GM12878 (cell line): ENCODE measurements around the gene XPNPEP2. TPM values are rescaled to one million over a fixed set of nuclear protein-coding genes. Genes with fewer than 3 reads are reported as not detected.

ENCODE experiments used
- ATAC-seq: fragments of 200-7000 bp; cut with Tn5 transposase; 3 replicates; pipeline ENCODE4 v1.9.1; 2020; ENCODE audit warnings: mild to moderate bottlenecking, moderate library complexity
- BruUV-seq: library from RNA; stranded (reverse); fragments of 400-500 nt; replicated peaks from 2 replicates; lab custom pipeline; 2021; lab: Mats Ljungman, UMichigan
- CTCF ChIA-PET: fragments of 300-600 bp; sonication (Branson Sonifier 250); formaldehyde crosslinking; extraction: SDS; loops from one replicate; lab custom pipeline; 2021; ENCODE audit warnings: inconsistent platforms; lab: Yijun Ruan, JAX
- POLR2A ChIA-PET: fragments of 350-600 bp; formaldehyde crosslinking; extraction: SDS; loops from one replicate; lab custom pipeline; 2021; ENCODE audit warnings: inconsistent platforms; lab: Charles Lee
- RAD21 ChIA-PET: fragments of 300-600 bp; sonication (Branson Sonifier 250); formaldehyde crosslinking; loops from one replicate; lab custom pipeline; 2023; ENCODE audit warnings: antibody characterized with exemption; ENCODE audit not compliant: unreplicated experiment; lab: Charles Lee
- SMC1A ChIA-PET: fragments of 300-600 bp; sonication (Branson Sonifier 250); formaldehyde crosslinking; loops from one replicate; lab custom pipeline; 2023; ENCODE audit not compliant: unreplicated experiment, uncharacterized antibody; lab: Charles Lee
- DNase-seq: peaks from one replicate; pipeline ENCODE4 v3.0.0-alpha.2; 2011; ENCODE audit warnings: low read depth, low spot score
- FAIRE-seq: peaks from 3 replicates; lab custom pipeline; 2011; peaks lifted over from hg19 to GRCh38; lab: Jason Lieb, UNC
- H2AFZ ChIP-seq: 2 replicates; pipeline ENCODE4 v1.6.0; 2011; ENCODE audit warnings: low read depth, low read length, control low read depth; ENCODE audit not compliant: control insufficient read depth
- H3K27ac ChIP-seq: 2 replicates; pipeline ENCODE4 v1.5.1; 2011; ENCODE audit warnings: control low read depth; ENCODE audit not compliant: control insufficient read depth, insufficient read depth
- H3K27me3 ChIP-seq, 2 experiments: replicated peaks in 1 of 2; 2 replicates each; pipeline versions ENCODE4 v1.6.0 to v1.6.1; 2011; ENCODE audit warnings: low read length in 1 of 2; ENCODE audit not compliant: control insufficient read depth in 2 of 2, insufficient read depth in 2 of 2
- H3K36me3 ChIP-seq, 2 experiments: 2 replicates each; pipeline ENCODE4 v1.5.1; 2011; ENCODE audit warnings: low read length in 1 of 2; ENCODE audit not compliant: control insufficient read depth in 2 of 2, insufficient read depth in 2 of 2
- H3K4me1 ChIP-seq: 2 replicates; pipeline ENCODE4 v1.6.1; 2011; ENCODE audit warnings: mild to moderate bottlenecking, low read length, moderate library complexity, mixed read lengths; ENCODE audit not compliant: control insufficient read depth, insufficient read depth
- H3K4me2 ChIP-seq: 2 replicates; pipeline ENCODE4 v1.6.0; 2011; ENCODE audit warnings: control low read depth; ENCODE audit not compliant: control insufficient read depth, insufficient read depth
- H3K4me3 ChIP-seq: fragments of 200-600 bp; sonication (generic); 2 replicates; pipeline ENCODE4 v1.5.1; 2016
- H3K79me2 ChIP-seq: 2 replicates; pipeline ENCODE4 v1.6.0; 2011; ENCODE audit warnings: low read length; ENCODE audit not compliant: control insufficient read depth, insufficient read depth
- H3K9ac ChIP-seq: 2 replicates; pipeline ENCODE4 v1.8.0; 2011; ENCODE audit warnings: low read length, control low read depth, mixed read lengths; ENCODE audit not compliant: control insufficient read depth, insufficient read depth
- H3K9me3 ChIP-seq: replicated peaks from 3 replicates; pipeline ENCODE4 v1.5.1; 2011; ENCODE audit warnings: mild to moderate bottlenecking, low read length; ENCODE audit not compliant: control insufficient read depth, insufficient read depth
- H4K20me1 ChIP-seq: 2 replicates; pipeline ENCODE4 v1.6.0; 2011; ENCODE audit not compliant: control insufficient read depth, insufficient read depth
- BMI1 ChIP-seq: fragments of 450-650 bp; IDR thresholded peaks from 2 replicates; pipeline ENCODE4 v1.6.1; 2016; ENCODE audit warnings: mild to moderate bottlenecking, moderate library complexity, borderline replicate concordance
- CREM ChIP-seq: IDR thresholded peaks from 2 replicates; pipeline ENCODE4 v1.6.1; 2014; ENCODE audit warnings: antibody characterized with exemption, low read depth
- EED ChIP-seq: sonication (generic); IDR thresholded peaks from 2 replicates; pipeline ENCODE4 v1.6.1; 2016; ENCODE audit warnings: antibody characterized with exemption, low read depth
- ELK1 ChIP-seq: IDR thresholded peaks from 2 replicates; pipeline ENCODE4 v1.6.1; 2012; ENCODE audit warnings: low read depth, low read length, improper control_type of control experiment
- MXI1 ChIP-seq: fragments of 150-350 bp; IDR thresholded peaks from 2 replicates; pipeline ENCODE4 v1.6.1; 2011; ENCODE audit warnings: low read depth, mild to moderate bottlenecking, inconsistent platforms, low read length, improper control_type of control experiment
- NFXL1 ChIP-seq: fragments of 450-650 bp; IDR thresholded peaks from 2 replicates; pipeline ENCODE4 v1.6.1; 2017; ENCODE audit warnings: antibody characterized with exemption, mild to moderate bottlenecking, borderline replicate concordance
- POU2F2 ChIP-seq: IDR thresholded peaks from 3 replicates; pipeline ENCODE4 v1.6.1; 2011; ENCODE audit warnings: low read depth, mild to moderate bottlenecking, low read length, borderline replicate concordance
- RELB ChIP-seq: fragments of 450-650 bp; IDR thresholded peaks from 2 replicates; pipeline ENCODE4 v1.6.1; 2017; ENCODE audit warnings: low read depth, mild to moderate bottlenecking, moderate library complexity
- RUNX3 ChIP-seq: IDR thresholded peaks from 2 replicates; pipeline ENCODE4 v1.6.1; 2012; ENCODE audit warnings: low read length, inconsistent platforms
- SIX5 ChIP-seq: IDR thresholded peaks from 2 replicates; pipeline ENCODE4 v1.6.1; 2011; ENCODE audit warnings: mild to moderate bottlenecking, low read depth, low read length, moderate library complexity; ENCODE audit not compliant: severe bottlenecking
- SP1 ChIP-seq: IDR thresholded peaks from one replicate; pipeline ENCODE4 v1.6.1; 2011; ENCODE audit warnings: low read depth, low read length
- YBX1 ChIP-seq: fragments of 450-650 bp; IDR thresholded peaks from 2 replicates; pipeline ENCODE4 v1.6.1; 2016; ENCODE audit warnings: antibody characterized with exemption
- YY1 ChIP-seq: IDR thresholded peaks from 2 replicates; pipeline ENCODE4 v1.6.1; 2011; ENCODE audit warnings: low read depth, mild to moderate bottlenecking, low read length
- ZNF274 ChIP-seq: IDR thresholded peaks from one replicate; pipeline ENCODE4 v1.8.0; 2011; ENCODE audit not compliant: insufficient read length, insufficient read depth
- WGBS: methylation state at CpG from one replicate; pipeline ENCODE4 v1.1.6; 2016; ENCODE audit warnings: low lambda C conversion rate; ENCODE audit not compliant: insufficient replicate concordance, insufficient coverage; ENCODE audit errors: missing lambda C conversion rate; 5-methylcytosine and 5-hydroxymethylcytosine counted together
- in situ Hi-C: fragments of 300-500 bp; cut with MboI; formaldehyde crosslinking; loops from 9 replicates; pipeline ENCODE4 v1.14.3; 2018; ENCODE audit warnings: mixed read lengths
- intact Hi-C: fragments of 100-400 bp; cut with micrococcal nuclease; formaldehyde crosslinking; loops from one replicate; pipeline ENCODE4 v1.14.2; 2022; ENCODE audit not compliant: unreplicated experiment
- polyA plus RNA-seq, 11 experiments: library from polyadenylated mRNA; depleted of rRNA in 4 of 11; unstranded in 6 of 11; stranded (reverse) in 5 of 11; fragments of >200 nt; fragmentation: Nextera tagmentation in 4 of 11; fragmentation: Illumina TruSeq in 1 of 11; extraction: Ambion mirVana in 4 of 11; extraction: Trizol in 1 of 11; gene quantifications; 1 replicate in 1 of 11; 2 replicates in 10 of 11; pipeline versions ENCODE4 v1.2.1 to v1.2.3, GENCODE V29; 2011 to 2016; ENCODE audit warnings: inconsistent platforms in 2 of 11, missing spikeins in 2 of 11, low read depth in 1 of 11
- total RNA-seq, 4 experiments: library from RNA; depleted of rRNA in 3 of 4; stranded (reverse); fragments of >200 nt in 3 of 4; fragmentation: Illumina TruSeq in 1 of 4; extraction: Trizol in 1 of 4; gene quantifications; 2 replicates each; pipeline versions ENCODE4 v1.2.1 to v1.2.3, GENCODE V29; 2013 to 2021
- TF ChIP-seq, protein P1 (sequence below): IDR thresholded peaks from 2 replicates; pipeline ENCODE4 v1.6.1; 2011; ENCODE audit warnings: low read depth, low read length, improper control_type of control experiment, borderline replicate concordance
- TF ChIP-seq, protein P2 (sequence below): fragments of 450-650 bp; IDR thresholded peaks from 2 replicates; pipeline ENCODE4 v1.6.1; 2017; ENCODE audit warnings: mild to moderate bottlenecking, moderate library complexity
- TF ChIP-seq, protein P3 (sequence below): fragments of 450-650 bp; IDR thresholded peaks from 2 replicates; pipeline ENCODE4 v1.6.1; 2016; ENCODE audit warnings: mild to moderate bottlenecking

The XPNPEP2 gene
- total and polyA plus RNA-seq, 10 of the 15 experiments (the other 5 are each of a cell fraction or from before 2014, with no cell fraction given) = 0.04 to 0.37 (median 0.15) TPM

DNA sequence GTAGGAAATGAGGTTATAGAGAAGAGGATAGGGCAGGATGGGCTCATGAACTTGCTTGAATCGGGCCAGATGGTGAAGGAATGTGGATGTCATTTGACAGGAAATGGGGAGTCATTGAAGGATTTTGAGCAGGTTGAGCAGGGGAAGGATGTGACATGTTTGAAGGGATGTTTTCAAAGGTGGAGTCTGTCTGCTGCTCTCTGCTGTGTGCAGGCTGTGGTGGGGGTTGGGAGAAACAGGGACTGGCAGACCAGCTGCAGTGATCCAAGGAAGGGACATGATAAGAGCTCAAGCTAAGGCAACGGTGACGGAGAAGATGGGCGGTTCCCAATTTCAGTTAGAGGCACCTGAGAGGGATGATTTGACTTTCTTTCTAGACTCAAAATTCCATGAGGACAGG lies 14.0 kb upstream of the XPNPEP2 start:
- DNase-seq = no peak
- no peak for ATAC-seq
- Histone ChIP-seq H3K4me1 (no peaks in the 10 kb centered on the region), H3K4me2 (no peak overlapping the region), H3K9me3 (no peaks in the 10 kb centered on the region), H3K36me3 (no peaks in the 10 kb centered on the region), H3K4me3 (no peak overlapping the region), H3K79me2 (no peaks in the 10 kb centered on the region), H3K27me3 (no peaks in the 10 kb centered on the region), H3K9ac (no peak overlapping the region), H3K27ac (no peak overlapping the region), H4K20me1 (no peaks in the 10 kb centered on the region), H2AFZ (no peak overlapping the region)
- SMC1A ChIA-PET = interaction anchor here (1.0 to 1.1 kb wide), 2 partner anchors 32 to 114 kb away, joined by 3 read pairs; no protein-coding TSS in a partner anchor
- POLR2A ChIA-PET = no interaction called here
- RAD21 ChIA-PET = interaction anchor here (1.5 to 3.8 kb wide), 3 partner anchors 87 to 116 kb away, joined by 3 to 18 read pairs (median 3); no protein-coding TSS in a partner anchor
- intact Hi-C loops (loop anchor here (2.0 to 5.0 kb wide), 2 partner anchors 98 to 118 kb away; no protein-coding TSS in a partner anchor), in situ Hi-C loops (no loop called here)
- WGBS = 59% methylated on average over 4 of the region's 4 CpGs
- CTCF ChIA-PET = interaction anchor here (0.6 to 6.4 kb wide), 7 partner anchors 15 to 128 kb away, joined by 3 to 74 read pairs (median 15); no protein-coding TSS in a partner anchor
- FAIRE-seq = no peak
- BruUV-seq = no TSS peak
- TF ChIP-seq ELK1 (no peak), YBX1 (no peak), POU2F2 (no peak), BMI1 (no peak), EED (no peak), RELB (no peak), YY1 (no peak), NFXL1 (no peak), ZNF274 (no peak), CREM (no peak), RUNX3 (no peak), SP1 (no peak), SIX5 (no peak), MXI1 (no peak)
- TF ChIP-seq, protein P1, sequence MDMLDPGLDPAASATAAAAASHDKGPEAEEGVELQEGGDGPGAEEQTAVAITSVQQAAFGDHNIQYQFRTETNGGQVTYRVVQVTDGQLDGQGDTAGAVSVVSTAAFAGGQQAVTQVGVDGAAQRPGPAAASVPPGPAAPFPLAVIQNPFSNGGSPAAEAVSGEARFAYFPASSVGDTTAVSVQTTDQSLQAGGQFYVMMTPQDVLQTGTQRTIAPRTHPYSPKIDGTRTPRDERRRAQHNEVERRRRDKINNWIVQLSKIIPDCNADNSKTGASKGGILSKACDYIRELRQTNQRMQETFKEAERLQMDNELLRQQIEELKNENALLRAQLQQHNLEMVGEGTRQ = no peak
- TF ChIP-seq, protein P2, sequence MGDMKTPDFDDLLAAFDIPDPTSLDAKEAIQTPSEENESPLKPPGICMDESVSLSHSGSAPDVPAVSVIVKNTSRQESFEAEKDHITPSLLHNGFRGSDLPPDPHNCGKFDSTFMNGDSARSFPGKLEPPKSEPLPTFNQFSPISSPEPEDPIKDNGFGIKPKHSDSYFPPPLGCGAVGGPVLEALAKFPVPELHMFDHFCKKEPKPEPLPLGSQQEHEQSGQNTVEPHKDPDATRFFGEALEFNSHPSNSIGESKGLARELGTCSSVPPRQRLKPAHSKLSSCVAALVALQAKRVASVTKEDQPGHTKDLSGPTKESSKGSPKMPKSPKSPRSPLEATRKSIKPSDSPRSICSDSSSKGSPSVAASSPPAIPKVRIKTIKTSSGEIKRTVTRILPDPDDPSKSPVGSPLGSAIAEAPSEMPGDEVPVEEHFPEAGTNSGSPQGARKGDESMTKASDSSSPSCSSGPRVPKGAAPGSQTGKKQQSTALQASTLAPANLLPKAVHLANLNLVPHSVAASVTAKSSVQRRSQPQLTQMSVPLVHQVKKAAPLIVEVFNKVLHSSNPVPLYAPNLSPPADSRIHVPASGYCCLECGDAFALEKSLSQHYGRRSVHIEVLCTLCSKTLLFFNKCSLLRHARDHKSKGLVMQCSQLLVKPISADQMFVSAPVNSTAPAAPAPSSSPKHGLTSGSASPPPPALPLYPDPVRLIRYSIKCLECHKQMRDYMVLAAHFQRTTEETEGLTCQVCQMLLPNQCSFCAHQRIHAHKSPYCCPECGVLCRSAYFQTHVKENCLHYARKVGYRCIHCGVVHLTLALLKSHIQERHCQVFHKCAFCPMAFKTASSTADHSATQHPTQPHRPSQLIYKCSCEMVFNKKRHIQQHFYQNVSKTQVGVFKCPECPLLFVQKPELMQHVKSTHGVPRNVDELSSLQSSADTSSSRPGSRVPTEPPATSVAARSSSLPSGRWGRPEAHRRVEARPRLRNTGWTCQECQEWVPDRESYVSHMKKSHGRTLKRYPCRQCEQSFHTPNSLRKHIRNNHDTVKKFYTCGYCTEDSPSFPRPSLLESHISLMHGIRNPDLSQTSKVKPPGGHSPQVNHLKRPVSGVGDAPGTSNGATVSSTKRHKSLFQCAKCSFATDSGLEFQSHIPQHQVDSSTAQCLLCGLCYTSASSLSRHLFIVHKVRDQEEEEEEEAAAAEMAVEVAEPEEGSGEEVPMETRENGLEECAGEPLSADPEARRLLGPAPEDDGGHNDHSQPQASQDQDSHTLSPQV = no peak
- TF ChIP-seq, protein P3, sequence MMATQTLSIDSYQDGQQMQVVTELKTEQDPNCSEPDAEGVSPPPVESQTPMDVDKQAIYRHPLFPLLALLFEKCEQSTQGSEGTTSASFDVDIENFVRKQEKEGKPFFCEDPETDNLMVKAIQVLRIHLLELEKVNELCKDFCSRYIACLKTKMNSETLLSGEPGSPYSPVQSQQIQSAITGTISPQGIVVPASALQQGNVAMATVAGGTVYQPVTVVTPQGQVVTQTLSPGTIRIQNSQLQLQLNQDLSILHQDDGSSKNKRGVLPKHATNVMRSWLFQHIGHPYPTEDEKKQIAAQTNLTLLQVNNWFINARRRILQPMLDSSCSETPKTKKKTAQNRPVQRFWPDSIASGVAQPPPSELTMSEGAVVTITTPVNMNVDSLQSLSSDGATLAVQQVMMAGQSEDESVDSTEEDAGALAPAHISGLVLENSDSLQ = no peak
